ENCODE data around the gene TXNDC16. TPM values are rescaled to one million over a fixed set of nuclear protein-coding genes. Genes with fewer than 3 reads are reported as not detected.

Gene TXNDC16
- total RNA-seq: 2.1 and 4.5 TPM in 2 replicates

GRCh38 chr14:52552063-52552988 is at the start of gene TXNDC16, which contains the start of gene GPR137C:
Gene TXNDC16, minus strand, starts transcription at chr14:52552505. Its CDS starts 8,948 bp downstream, at chr14:52543557.
Gene GPR137C, plus strand, starts transcription at chr14:52552836. Its CDS starts 312 bp downstream, at chr14:52553148.

Other genes starting within 250 kb of the TXNDC16 start
- gene PTGER2, start 238.2 kb downstream of the TXNDC16 start, total RNA-seq: 2.8 and 5.2 TPM in 2 replicates
- 0.56 and 0.58 TPM in 2 replicates for gene GPR137C, start 331 bp upstream of the TXNDC16 start, total RNA-seq
- gene ERO1A, start 143.1 kb upstream of the TXNDC16 start, total RNA-seq: 79.6 and 215 TPM in 2 replicates
- gene PSMC6, start 154.7 kb upstream of the TXNDC16 start, total RNA-seq: 127 and 128 TPM in 2 replicates
- gene STYX, start 177.7 kb upstream of the TXNDC16 start, total RNA-seq: 19.4 and 22.6 TPM in 2 replicates
- 24.0 and 62.9 TPM in 2 replicates for gene GNPNAT1, start 239.1 kb upstream of the TXNDC16 start, total RNA-seq

Measured in regular cardiac myocyte (primary cell).